GM12892 (cell line): Measurements from ENCODE around the gene MOB2.

ENCODE experiments used
- POLR2A ChIP-seq: IDR thresholded peaks from 2 replicates; pipeline ENCODE4 v1.6.1; 2011; ENCODE audit warnings: low read depth, low read length, control low read depth
- POLR2AphosphoS5 ChIP-seq: IDR thresholded peaks from 2 replicates; pipeline ENCODE4 v1.6.1; 2011; ENCODE audit warnings: low read depth, low read length, control low read depth
- TAF1 ChIP-seq: IDR thresholded peaks from 2 replicates; pipeline ENCODE4 v1.6.1; 2011; ENCODE audit warnings: low read depth, mild to moderate bottlenecking, control low read depth, low read length, borderline replicate concordance

GRCh38 chr11:1473786-1474185 lies 12.8 kb downstream of the MOB2 start:
- TF ChIP-seq TAF1 (no peak), POLR2A (no peak), POLR2AphosphoS5 (no peak)
